HG03460 (cell line): ENCODE results near the gene RHCE.
"Not testable (repeated sequence)": the region's sequence is repeated elsewhere in the genome, so short reads cannot be mapped to it uniquely, and the experiment has no call there.

Experiments used
- ATAC-seq: cut with Tn5 transposase; IDR thresholded peaks from one replicate; pipeline ENCODE4 v1.9.1; 2021; ENCODE audit not compliant: unreplicated experiment

The RHCE gene

GRCh38 chr1:25402947-25403803, 17.4 kb downstream of the RHCE start:
- ATAC-seq = not testable (repeated sequence)

- not testable (repeated sequence) for ATAC-seq
Measured at GRCh38 chr1:25398079-25398478, 22.5 kb downstream of the RHCE start.

GRCh38 chr1:25397549-25397948, 23.1 kb downstream of the RHCE start:
- ATAC-seq = not testable (repeated sequence)

GRCh38 chr1:25392841-25393240, 27.8 kb downstream of the RHCE start:
- no peak for ATAC-seq

- ATAC-seq = not testable (repeated sequence)
Measured at GRCh38 chr1:25389721-25390120, 30.9 kb downstream of the RHCE start.

GRCh38 chr1:25388691-25389090, 31.9 kb downstream of the RHCE start:
- not testable (repeated sequence) for ATAC-seq

GRCh38 chr1:25387096-25387495, 33.5 kb downstream of the RHCE start:
- not testable (repeated sequence) for ATAC-seq

- not testable (repeated sequence) for ATAC-seq
Measured at GRCh38 chr1:25383875-25384274, 36.8 kb downstream of the RHCE start.

GRCh38 chr1:25383090-25383489, 37.5 kb downstream of the RHCE start:
- ATAC-seq = not testable (repeated sequence)

- not testable (repeated sequence) for ATAC-seq
Measured at GRCh38 chr1:25382543-25382942, 38.1 kb downstream of the RHCE start.

- ATAC-seq = not testable (repeated sequence)
Measured at GRCh38 chr1:25378367-25378766, 42.3 kb downstream of the RHCE start.

GRCh38 chr1:25371757-25372156, 48.9 kb downstream of the RHCE start:
- ATAC-seq = not testable (repeated sequence)

GRCh38 chr1:25369691-25370271, 50.8 kb downstream of the RHCE start:
- ATAC-seq = not testable (repeated sequence)

GRCh38 chr1:25369241-25369640, 51.4 kb downstream of the RHCE start:
- no peak for ATAC-seq

GRCh38 chr1:25362634-25363559, 57.7 kb downstream of the RHCE start:
- not testable (repeated sequence) for ATAC-seq

- no peak for ATAC-seq
Measured at GRCh38 chr1:25361901-25362300, 58.7 kb downstream of the RHCE start.

GRCh38 chr1:25360596-25361581, 59.7 kb downstream of the RHCE start:
- ATAC-seq = no peak

GRCh38 chr1:25356848-25357247, 63.8 kb downstream of the RHCE start:
- ATAC-seq = no peak

- no peak for ATAC-seq
Measured at GRCh38 chr1:25356441-25356840, 64.2 kb downstream of the RHCE start.

- ATAC-seq = no peak
Measured at GRCh38 chr1:25355841-25356395, 64.7 kb downstream of the RHCE start.
